PFSK-1 (cell line): Measurements from ENCODE around the gene MRTFA.

Source experiments
- FOXP2 ChIP-seq: optimal IDR thresholded peaks from 2 replicates; pipeline ENCODE3; 2011; ENCODE audit warnings: borderline replicate concordance, control low read depth, inconsistent platforms; ENCODE audit not compliant: insufficient read depth; ENCODE audit errors: extremely low read length, extremely low read depth
- POLR2AphosphoS5 ChIP-seq: IDR thresholded peaks from 2 replicates; pipeline ENCODE4 v1.6.1; 2012; ENCODE audit warnings: low read depth, mild to moderate bottlenecking, control low read depth, low read length, moderate library complexity
- SIN3A ChIP-seq: IDR thresholded peaks from 2 replicates; pipeline ENCODE4 v1.6.1; 2012; ENCODE audit warnings: mild to moderate bottlenecking, low read length, moderate library complexity, borderline replicate concordance; ENCODE audit not compliant: insufficient read depth
- TAF1 ChIP-seq: IDR thresholded peaks from 2 replicates; pipeline ENCODE4 v1.6.1; 2012; ENCODE audit warnings: low read length, control low read depth, borderline replicate concordance; ENCODE audit not compliant: insufficient read depth
- TF ChIP-seq, protein P1 (sequence below), 2 experiments: IDR thresholded peaks; 2 replicates each; pipeline versions ENCODE4 v1.6.1 to v1.8.0; 2011 to 2012; ENCODE audit warnings: low read depth in 2 of 2, low read length in 2 of 2, control low read depth in 1 of 2, inconsistent platforms in 1 of 2, mild to moderate bottlenecking in 1 of 2, moderate library complexity in 1 of 2; ENCODE audit not compliant: insufficient read depth in 1 of 2

MRTFA gene

DNA sequence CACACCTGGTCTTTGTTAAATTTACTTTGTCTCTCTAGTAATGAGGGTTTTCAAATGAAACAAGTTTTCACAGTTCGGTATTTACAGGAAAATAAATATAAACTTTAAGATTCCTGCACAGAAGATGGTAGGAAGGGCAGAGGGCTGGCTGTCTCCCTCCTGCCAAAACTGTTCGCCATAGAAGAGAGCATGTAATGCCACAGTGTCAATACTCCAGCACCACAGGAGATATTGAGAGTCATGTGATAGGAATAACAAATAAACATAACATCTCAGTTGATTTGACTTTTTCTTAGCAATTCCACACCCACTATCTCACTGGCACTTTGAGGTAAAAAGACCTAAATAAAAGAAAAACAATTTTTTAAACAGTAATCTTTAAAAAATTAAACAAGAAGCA, 100.9 kb downstream of the MRTFA start:
- TF ChIP-seq FOXP2 (no peak), SIN3A (no peak), TAF1 (no peak), POLR2AphosphoS5 (no peak)
- TF ChIP-seq, protein P1, sequence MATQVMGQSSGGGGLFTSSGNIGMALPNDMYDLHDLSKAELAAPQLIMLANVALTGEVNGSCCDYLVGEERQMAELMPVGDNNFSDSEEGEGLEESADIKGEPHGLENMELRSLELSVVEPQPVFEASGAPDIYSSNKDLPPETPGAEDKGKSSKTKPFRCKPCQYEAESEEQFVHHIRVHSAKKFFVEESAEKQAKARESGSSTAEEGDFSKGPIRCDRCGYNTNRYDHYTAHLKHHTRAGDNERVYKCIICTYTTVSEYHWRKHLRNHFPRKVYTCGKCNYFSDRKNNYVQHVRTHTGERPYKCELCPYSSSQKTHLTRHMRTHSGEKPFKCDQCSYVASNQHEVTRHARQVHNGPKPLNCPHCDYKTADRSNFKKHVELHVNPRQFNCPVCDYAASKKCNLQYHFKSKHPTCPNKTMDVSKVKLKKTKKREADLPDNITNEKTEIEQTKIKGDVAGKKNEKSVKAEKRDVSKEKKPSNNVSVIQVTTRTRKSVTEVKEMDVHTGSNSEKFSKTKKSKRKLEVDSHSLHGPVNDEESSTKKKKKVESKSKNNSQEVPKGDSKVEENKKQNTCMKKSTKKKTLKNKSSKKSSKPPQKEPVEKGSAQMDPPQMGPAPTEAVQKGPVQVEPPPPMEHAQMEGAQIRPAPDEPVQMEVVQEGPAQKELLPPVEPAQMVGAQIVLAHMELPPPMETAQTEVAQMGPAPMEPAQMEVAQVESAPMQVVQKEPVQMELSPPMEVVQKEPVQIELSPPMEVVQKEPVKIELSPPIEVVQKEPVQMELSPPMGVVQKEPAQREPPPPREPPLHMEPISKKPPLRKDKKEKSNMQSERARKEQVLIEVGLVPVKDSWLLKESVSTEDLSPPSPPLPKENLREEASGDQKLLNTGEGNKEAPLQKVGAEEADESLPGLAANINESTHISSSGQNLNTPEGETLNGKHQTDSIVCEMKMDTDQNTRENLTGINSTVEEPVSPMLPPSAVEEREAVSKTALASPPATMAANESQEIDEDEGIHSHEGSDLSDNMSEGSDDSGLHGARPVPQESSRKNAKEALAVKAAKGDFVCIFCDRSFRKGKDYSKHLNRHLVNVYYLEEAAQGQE (IDR thresholded peaks at IDR 0.05; ENCODE audit: insufficient read depth in 1 of 2, low read depth in 2 of 2, low read length in 2 of 2): no peak

DNA sequence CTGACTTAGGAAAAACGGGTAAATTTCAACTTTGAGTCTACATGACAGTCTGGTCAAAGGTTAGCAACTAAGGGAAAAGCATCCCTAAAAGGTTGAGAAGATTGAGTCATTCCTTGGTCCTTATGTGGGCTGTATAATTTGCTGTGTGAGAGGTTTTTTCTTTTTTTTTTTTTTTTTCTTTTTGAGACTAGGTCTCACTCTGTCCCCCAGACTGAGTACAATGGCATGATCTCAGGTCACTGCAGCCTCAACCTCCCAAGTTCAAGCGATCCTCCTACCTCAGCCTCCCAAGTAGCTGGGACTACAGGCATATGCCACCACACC, 101.4 kb downstream of the MRTFA start:
- TF ChIP-seq TAF1 (no peak), SIN3A (no peak)

DNA sequence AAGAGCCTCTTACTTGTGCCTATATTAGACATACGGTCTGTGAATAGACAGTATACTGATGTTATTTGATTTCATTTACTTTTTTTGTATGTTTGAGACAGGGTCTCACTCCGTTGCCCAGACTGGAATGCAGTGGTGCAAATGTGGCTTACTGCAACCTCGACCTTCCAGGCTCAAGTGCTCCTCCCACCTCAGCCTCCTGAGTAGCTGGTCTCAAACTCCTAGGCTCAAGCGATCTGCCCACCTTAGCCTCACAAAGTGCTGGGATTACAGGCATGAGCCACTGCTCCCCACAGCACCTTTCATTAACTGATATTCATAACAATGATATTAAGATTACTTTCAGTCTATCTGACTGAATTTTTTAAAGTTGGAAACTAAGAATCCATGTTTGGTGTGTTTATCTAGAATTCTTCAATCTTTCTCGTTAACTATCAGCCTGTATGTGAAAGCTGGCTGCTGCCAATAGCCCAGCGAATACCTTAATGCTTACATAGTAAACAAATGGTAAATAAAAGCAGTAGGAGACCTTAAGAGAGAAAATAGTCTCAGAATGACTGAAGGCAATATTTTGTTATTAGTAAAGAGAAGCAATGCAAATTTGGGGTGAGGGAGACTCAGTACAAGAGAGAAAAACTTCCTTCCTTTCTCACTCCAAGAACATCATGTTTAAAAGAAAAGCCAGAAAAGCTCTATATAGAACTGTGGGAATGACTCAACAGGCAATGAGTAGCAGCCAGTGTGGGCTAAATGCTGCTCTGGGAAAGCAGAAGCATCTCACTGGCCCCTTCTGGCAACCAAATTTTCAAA, 101.9 kb downstream of the MRTFA start:
- TF ChIP-seq SIN3A (no peak), TAF1 (no peak), POLR2AphosphoS5 (no peak), FOXP2 (no peak)
- TF ChIP-seq, protein P1 (IDR thresholded peaks at IDR 0.05; ENCODE audit: insufficient read depth in 1 of 2, low read depth in 2 of 2, low read length in 2 of 2): no peak

DNA sequence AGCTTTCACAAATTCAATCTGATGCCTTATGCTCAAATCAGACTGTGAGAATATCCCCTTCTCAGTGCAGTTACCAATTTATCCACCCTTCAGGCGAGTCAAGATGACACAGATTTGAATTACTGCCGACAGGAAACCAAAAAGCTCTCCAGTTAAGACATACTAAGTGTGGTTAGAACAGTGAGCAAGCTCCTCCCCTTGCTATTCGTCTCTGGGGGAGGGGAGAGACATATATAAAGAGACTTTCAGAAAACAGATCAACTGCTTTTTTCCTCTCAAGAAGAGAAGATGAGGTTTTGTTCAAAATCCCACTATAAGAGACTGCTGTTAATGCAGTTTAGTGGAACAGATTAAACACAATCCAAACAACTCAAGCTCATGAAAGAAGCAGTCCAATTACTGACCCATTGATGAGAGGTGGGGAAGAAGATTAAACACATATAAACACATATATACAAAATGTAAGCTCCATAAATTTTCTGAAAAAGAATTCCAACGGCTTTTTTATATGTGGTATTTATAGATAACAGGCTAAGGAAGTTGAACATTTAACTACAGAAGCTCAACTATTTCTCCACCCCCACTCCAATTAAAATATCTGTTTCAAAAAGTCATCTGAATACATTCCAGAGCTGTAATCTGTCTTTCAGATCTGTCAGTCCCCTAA, 102.7 kb downstream of the MRTFA start:
- TF ChIP-seq, protein P1 (IDR thresholded peaks at IDR 0.05; ENCODE audit: insufficient read depth in 1 of 2, low read depth in 2 of 2, low read length in 2 of 2): no peak
- no peak for TF ChIP-seq SIN3A
- TF ChIP-seq TAF1: no peak
- TF ChIP-seq POLR2AphosphoS5: no peak
- TF ChIP-seq FOXP2: no peak

DNA sequence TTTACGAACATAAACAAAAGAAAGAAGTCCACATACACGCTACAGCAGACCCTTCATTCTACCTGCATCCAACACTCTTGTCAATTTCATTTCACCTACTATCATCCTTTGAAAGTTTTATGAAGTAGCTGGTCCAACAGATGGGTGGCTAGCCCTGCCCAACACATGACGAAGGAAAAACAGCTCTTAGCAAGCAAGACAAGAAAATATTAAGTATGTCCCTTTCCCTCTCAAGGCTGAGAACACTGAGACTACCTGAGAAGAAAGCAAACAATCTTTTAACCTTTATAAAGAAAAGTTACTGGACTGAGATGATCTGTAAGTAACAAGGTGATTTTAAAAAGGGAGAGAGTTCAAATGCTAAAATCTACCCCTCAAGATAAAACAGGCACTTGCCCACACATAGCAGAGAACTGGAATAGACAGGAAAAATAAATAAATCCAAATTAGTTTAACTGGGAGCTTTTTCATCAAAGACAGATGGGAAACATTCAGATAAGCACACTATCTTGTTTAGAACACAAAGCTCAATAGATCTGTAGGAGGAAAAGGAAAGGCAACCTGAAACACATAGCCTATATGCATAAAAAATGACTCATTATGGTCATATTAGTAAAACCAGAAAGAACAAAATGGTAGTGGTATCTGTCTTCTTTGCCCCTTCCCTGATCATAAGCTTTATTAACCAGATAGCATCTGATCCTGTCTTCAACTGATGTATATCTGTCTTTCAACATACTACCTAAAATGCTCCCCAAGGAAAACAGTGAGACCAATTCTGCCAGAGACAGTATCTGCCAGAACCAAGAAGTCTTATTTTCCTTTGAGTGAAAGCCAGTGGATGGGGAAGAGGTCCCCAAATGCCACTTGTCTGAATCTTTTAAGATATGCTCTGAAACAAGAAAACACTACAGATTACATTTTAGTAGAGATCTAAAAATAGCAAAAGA, 104.3 kb downstream of the MRTFA start:
- no peak for TF ChIP-seq POLR2AphosphoS5
- TF ChIP-seq, protein P1 (IDR thresholded peaks at IDR 0.05; ENCODE audit: insufficient read depth in 1 of 2, low read depth in 2 of 2, low read length in 2 of 2): no peak
- no peak for TF ChIP-seq SIN3A
- TF ChIP-seq TAF1: no peak
- TF ChIP-seq FOXP2: no peak
